ENCODE data around the gene ANK2. TPM values are rescaled to one million over a fixed set of nuclear protein-coding genes. Genes with fewer than 3 reads are reported as not detected.

Gene ANK2
- total RNA-seq, 4 donors from 2014 or later: 74.2 to 127 (median 87.5) TPM

GRCh38 chr4:113069212-113069892 lies 19.9 kb downstream of the ANK2 start:
- in situ Hi-C loops (cut with MboI; ENCODE audit: low sequenced_read_pairs in 4 of 4) (no loop called here), intact Hi-C loops (cut with DNase I; ENCODE audit: low total_unique reads) (no loop called here)
- no peaks in the 10 kb centered on the region for H3K9me3 ChIP-seq
- no peak overlapping the region for H3K4me3 ChIP-seq
- TF ChIP-seq POLR2A (IDR thresholded peaks at IDR 0.05): no peak
- TF ChIP-seq, protein P1, sequence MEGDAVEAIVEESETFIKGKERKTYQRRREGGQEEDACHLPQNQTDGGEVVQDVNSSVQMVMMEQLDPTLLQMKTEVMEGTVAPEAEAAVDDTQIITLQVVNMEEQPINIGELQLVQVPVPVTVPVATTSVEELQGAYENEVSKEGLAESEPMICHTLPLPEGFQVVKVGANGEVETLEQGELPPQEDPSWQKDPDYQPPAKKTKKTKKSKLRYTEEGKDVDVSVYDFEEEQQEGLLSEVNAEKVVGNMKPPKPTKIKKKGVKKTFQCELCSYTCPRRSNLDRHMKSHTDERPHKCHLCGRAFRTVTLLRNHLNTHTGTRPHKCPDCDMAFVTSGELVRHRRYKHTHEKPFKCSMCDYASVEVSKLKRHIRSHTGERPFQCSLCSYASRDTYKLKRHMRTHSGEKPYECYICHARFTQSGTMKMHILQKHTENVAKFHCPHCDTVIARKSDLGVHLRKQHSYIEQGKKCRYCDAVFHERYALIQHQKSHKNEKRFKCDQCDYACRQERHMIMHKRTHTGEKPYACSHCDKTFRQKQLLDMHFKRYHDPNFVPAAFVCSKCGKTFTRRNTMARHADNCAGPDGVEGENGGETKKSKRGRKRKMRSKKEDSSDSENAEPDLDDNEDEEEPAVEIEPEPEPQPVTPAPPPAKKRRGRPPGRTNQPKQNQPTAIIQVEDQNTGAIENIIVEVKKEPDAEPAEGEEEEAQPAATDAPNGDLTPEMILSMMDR (IDR thresholded peaks at IDR 0.05 in 4 of 5, conservative IDR thresholded peaks at IDR 0.05 in 1 of 5): no peak
- no peak for DNase-seq
- H3K4me1 ChIP-seq: no peaks in the 10 kb centered on the region
- ATAC-seq: no peak
- H3K36me3 ChIP-seq: no peaks in the 10 kb centered on the region
- H3K27me3 ChIP-seq: no peaks in the 10 kb centered on the region
- H3K27ac ChIP-seq: no peak overlapping the region

DNA sequence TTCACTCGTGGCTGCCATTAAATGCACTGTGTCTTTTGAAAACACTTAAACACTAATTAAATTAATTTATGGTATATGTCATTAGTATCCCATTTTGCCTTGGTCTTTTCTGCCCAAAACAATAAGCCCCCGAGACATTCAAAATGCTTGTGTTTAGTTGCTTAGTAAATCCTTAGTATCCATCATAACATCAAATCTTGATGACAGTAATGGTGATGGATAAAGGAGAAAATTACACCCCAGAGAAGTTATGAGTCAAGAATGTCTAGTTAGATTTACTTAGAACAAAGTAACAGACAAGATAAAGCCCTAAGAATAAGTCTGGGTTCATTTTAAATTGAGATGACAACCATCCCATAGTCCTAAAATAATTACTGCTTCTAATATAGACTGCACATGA lies 21.3 kb downstream of the ANK2 start:
- ATAC-seq: no peak
- no peaks in the 10 kb centered on the region for H3K9me3 ChIP-seq

GRCh38 chr4:113071274-113071673 lies 21.8 kb downstream of the ANK2 start:
- in situ Hi-C loops (cut with MboI; ENCODE audit: low sequenced_read_pairs in 4 of 4): no loop called here
- TF ChIP-seq POLR2A (IDR thresholded peaks at IDR 0.05): no peak
- TF ChIP-seq, protein P1 (IDR thresholded peaks at IDR 0.05 in 4 of 5, conservative IDR thresholded peaks at IDR 0.05 in 1 of 5): no peak
- H3K9me3 ChIP-seq: no peaks in the 10 kb centered on the region
- no peaks in the 10 kb centered on the region for H3K27me3 ChIP-seq
- H3K27ac ChIP-seq: no peak overlapping the region
- no peak overlapping the region for H3K4me3 ChIP-seq
- ATAC-seq (no peak), DNase-seq (no peak)
- intact Hi-C loops (cut with DNase I; ENCODE audit: low total_unique reads): no loop called here
- H3K4me1 ChIP-seq: no peaks in the 10 kb centered on the region
- H3K36me3 ChIP-seq: no peaks in the 10 kb centered on the region

More for the DNA sequence above, 21.3 kb downstream of the ANK2 start:
- TF ChIP-seq POLR2A (IDR thresholded peaks at IDR 0.05): no peak
- TF ChIP-seq, protein P1 (IDR thresholded peaks at IDR 0.05 in 4 of 5, conservative IDR thresholded peaks at IDR 0.05 in 1 of 5): no peak
- intact Hi-C loops (cut with DNase I; ENCODE audit: low total_unique reads): no loop called here
- Histone ChIP-seq H3K4me3 (no peak overlapping the region), H3K27me3 (no peaks in the 10 kb centered on the region), H3K27ac (no peak overlapping the region), H3K36me3 (no peaks in the 10 kb centered on the region), H3K4me1 (no peaks in the 10 kb centered on the region)
- in situ Hi-C loops (cut with MboI; ENCODE audit: low sequenced_read_pairs in 4 of 4): no loop called here
- DNase-seq: no peak

DNA sequence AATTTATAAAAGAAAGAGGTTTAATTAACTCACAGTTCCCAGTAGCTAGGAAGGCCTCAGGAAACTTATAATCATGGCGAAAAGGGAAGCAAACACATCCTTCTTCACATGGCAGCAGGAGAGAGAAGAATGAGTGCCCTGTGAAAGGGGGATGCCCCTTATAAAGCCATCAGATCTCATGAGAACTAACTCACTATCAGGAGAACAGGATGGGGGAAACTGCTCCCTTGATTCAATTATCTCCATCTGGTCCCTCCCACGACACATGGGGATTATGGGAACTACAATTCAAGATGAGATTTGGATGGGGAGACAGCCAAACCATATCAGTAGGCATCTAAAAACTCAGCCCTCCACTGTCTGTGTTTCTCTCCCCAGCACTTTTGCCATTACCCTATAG lies 22.4 kb downstream of the ANK2 start:
- H3K27ac ChIP-seq: no peak overlapping the region
- H3K36me3 ChIP-seq: no peaks in the 10 kb centered on the region
- H3K4me3 ChIP-seq: no peak overlapping the region
- no peak for TF ChIP-seq POLR2A (IDR thresholded peaks at IDR 0.05)
- TF ChIP-seq, protein P1 (IDR thresholded peaks at IDR 0.05 in 4 of 5, conservative IDR thresholded peaks at IDR 0.05 in 1 of 5): no peak
- no peaks in the 10 kb centered on the region for H3K4me1 ChIP-seq
- no peak for ATAC-seq
- in situ Hi-C loops (cut with MboI; ENCODE audit: low sequenced_read_pairs in 4 of 4): no loop called here
- no peaks in the 10 kb centered on the region for H3K9me3 ChIP-seq
- no peaks in the 10 kb centered on the region for H3K27me3 ChIP-seq
- intact Hi-C loops (cut with DNase I; ENCODE audit: low total_unique reads): no loop called here
- no peak for DNase-seq
